Measurements from ENCODE around the gene OR8B12. TPM values are rescaled to one million over a fixed set of nuclear protein-coding genes. Genes with fewer than 3 reads are reported as not detected.

OR8B12 gene
- total RNA-seq, 2 experiments from 2014 or later = not detected

DNA sequence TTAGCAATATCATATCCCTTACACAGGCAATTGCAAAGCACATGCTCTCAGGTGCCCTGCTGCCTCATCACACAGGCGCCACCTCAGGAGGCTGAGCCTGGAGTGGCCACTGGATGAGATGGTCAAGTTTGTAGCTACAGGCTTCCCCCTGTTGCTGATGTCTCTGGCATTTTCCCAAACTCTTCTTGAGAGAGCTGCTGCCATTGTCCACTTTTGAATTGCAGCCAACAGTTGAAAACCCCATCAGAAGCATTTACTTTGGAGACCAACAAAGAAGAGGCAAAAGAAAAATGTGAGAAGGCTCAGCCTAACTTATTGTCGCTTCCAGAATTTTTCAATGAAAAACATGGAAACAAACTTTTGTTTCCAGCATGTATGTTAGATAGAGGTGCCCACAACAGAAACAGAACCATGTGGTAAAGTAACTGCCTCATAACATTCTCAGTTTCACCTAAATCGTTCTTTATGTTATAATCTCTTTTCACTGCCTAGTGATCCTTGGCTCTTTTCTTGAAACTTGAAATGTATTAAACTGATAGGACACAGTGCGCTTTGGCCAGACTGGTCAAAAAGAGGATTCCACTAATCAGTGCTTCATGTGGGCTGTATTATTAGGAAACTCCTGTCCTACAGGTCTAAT is 50.3 kb downstream of the OR8B12 start:
- Histone ChIP-seq H3K36me3 (ENCODE audit: insufficient read depth, low read length) (no peaks in the 10 kb centered on the region), H3K4me3 (ENCODE audit: low read length) (no peak overlapping the region), H3K9me3 (ENCODE audit: control insufficient read depth in 1 of 2, insufficient read depth in 1 of 2, low read length in 2 of 2) (no peaks in the 10 kb centered on the region), H3K27me3 (ENCODE audit: control insufficient read depth in 1 of 2, insufficient read depth in 2 of 2, low read length in 2 of 2) (peaks cover 0 to 2% of the 10 kb centered on the region in 2 experiments), H3K4me1 (ENCODE audit: insufficient read depth, low read length) (no peaks in the 10 kb centered on the region), H3K27ac (ENCODE audit: low read depth in 1 of 2, low read length in 2 of 2) (no peak overlapping the region)
- DNase-seq = no peak
- TF ChIP-seq, protein P1, sequence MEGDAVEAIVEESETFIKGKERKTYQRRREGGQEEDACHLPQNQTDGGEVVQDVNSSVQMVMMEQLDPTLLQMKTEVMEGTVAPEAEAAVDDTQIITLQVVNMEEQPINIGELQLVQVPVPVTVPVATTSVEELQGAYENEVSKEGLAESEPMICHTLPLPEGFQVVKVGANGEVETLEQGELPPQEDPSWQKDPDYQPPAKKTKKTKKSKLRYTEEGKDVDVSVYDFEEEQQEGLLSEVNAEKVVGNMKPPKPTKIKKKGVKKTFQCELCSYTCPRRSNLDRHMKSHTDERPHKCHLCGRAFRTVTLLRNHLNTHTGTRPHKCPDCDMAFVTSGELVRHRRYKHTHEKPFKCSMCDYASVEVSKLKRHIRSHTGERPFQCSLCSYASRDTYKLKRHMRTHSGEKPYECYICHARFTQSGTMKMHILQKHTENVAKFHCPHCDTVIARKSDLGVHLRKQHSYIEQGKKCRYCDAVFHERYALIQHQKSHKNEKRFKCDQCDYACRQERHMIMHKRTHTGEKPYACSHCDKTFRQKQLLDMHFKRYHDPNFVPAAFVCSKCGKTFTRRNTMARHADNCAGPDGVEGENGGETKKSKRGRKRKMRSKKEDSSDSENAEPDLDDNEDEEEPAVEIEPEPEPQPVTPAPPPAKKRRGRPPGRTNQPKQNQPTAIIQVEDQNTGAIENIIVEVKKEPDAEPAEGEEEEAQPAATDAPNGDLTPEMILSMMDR (IDR thresholded peaks at IDR 0.05) = no peak
- peaks cover 4% of the 10 kb centered on the region for H3K9me3 Mint-ChIP-seq
- ATAC-seq (ENCODE audit: poor library complexity) = no peak
- no peaks in the 10 kb centered on the region for H3K36me3 Mint-ChIP-seq (ENCODE audit: low read depth)
- ChIA-PET CTCF (no interaction called here), POLR2A (no interaction called here)
- peaks cover 12% of the 10 kb centered on the region for H3K27me3 Mint-ChIP-seq
- H3K27ac Mint-ChIP-seq = no peak overlapping the region
- intact Hi-C loops (cut with DNase I, micrococcal nuclease) = no loop called here
- no peaks in the 10 kb centered on the region for H3K4me1 Mint-ChIP-seq (ENCODE audit: low read depth)
- no peak overlapping the region for H3K4me3 Mint-ChIP-seq

Other genes with a start within 250 kb of the OR8B12 start
- not detected for gene OR8D1, start 229.7 kb downstream of the OR8B12 start, total RNA-seq
- gene OR8D2, start 223.5 kb downstream of the OR8B12 start, total RNA-seq = not detected
- not detected for gene OR8B2, start 159.2 kb downstream of the OR8B12 start, total RNA-seq
- gene OR8B3, start 144.6 kb downstream of the OR8B12 start, total RNA-seq = not detected
- not detected for gene OR8B4, start 118.8 kb downstream of the OR8B12 start, total RNA-seq
- not detected for gene OR8B8, start 98.0 kb downstream of the OR8B12 start, total RNA-seq
- not detected for gene OR8A1, start 26.3 kb upstream of the OR8B12 start, total RNA-seq
- not detected for gene PANX3, start 67.8 kb upstream of the OR8B12 start, total RNA-seq
- gene TBRG1, start 79.2 kb upstream of the OR8B12 start, total RNA-seq = 10 to 100 TPM; 62.4 to 65.9 TPM
- gene SIAE, start 130.1 kb upstream of the OR8B12 start, total RNA-seq = 1 to 10 TPM; 4.5 to 5.6 TPM
- under 1 TPM in 1 of 2 experiments, not detected in 1; 0.16 TPM for gene SPA17, start 130.2 kb upstream of the OR8B12 start, total RNA-seq
- 1 to 10 TPM in 1 of 2 experiments, under 1 TPM in 1; 0.84 to 1.4 TPM for gene NRGN, start 196.3 kb upstream of the OR8B12 start, total RNA-seq
- gene VSIG2, start 208.6 kb upstream of the OR8B12 start, total RNA-seq = under 1 TPM in 1 of 2 experiments, not detected in 1; 0.28 TPM
- under 1 TPM; 0.38 to 0.64 TPM for gene ESAM, start 218.6 kb upstream of the OR8B12 start, total RNA-seq

All from CD4-positive, alpha-beta T cell (primary cell).